Fibroblast of peridontal ligament (primary cell): ENCODE measurements around the gene AFAP1L1.
"Not testable (repeated sequence)": the region's sequence is repeated elsewhere in the genome, so short reads cannot be mapped to it uniquely, and the experiment has no call there.

Experiments
- DNase-seq: peaks from one replicate; pipeline ENCODE4 v3.0.0-alpha.2; 2010; ENCODE audit errors: extremely low read depth

AFAP1L1 gene

GRCh38 chr5:149261246-149261645 lies 10.4 kb upstream of the AFAP1L1 start:
- DNase-seq: no peak

DNA sequence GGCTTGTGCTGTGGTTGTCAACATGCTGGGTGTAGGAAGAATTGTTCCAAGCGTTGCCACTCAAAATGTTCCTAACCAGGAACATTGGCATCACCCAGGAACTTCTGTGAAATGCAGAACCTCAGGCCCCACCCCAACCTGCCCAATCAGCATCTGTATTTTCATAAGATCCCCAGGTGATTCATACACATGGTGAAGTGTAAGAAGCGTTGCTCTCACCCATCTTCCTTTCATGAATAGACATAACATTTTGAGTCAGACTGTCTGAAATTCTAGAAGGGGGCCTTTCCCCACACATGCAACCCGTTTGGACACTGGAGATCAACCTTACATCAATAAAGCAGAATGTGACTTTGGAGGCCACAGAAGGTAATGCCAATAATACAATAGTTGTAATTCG lies 9.3 kb upstream of the AFAP1L1 start:
- no peak for DNase-seq

DNA sequence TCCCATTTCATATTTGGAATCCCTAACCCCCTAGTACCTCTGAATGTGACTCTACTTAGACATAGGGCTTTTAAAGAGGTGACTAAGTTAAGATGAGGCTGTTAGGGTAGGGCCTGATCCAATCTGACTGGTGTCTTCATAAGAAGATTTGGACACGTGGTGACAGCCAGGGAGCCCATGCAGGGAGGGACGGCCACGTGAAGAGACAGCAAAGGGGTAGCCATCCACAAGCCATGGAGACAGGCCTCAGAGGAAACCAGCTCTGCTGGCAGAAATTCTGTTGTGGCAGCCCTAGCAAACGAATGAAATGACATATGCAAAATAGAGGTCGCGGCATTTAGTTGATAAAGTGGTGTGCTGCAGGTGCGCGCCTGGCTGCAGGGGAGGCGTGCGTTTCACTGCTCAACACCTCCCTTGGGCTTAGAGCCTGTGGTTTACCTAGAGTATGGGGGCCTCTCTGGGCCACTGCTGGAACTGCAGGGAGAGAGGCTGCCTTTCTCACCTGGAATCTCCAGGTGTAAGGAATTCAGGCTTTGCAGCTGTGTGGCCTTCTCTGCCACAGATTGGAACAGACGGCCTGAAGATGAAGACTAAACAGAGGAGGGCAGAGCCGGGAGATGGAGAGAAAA lies 7.1 kb upstream of the AFAP1L1 start:
- no peak for DNase-seq

GRCh38 chr5:149265068-149265465 lies 6.6 kb upstream of the AFAP1L1 start:
- no peak for DNase-seq

GRCh38 chr5:149265597-149265996 lies 6.1 kb upstream of the AFAP1L1 start:
- DNase-seq: peak; percentile 62

GRCh38 chr5:149267241-149267973 lies 4.3 kb upstream of the AFAP1L1 start:
- DNase-seq: no peak

GRCh38 chr5:149268928-149269557 lies 2.6 kb upstream of the AFAP1L1 start:
- peak; percentile 74 for DNase-seq

DNA sequence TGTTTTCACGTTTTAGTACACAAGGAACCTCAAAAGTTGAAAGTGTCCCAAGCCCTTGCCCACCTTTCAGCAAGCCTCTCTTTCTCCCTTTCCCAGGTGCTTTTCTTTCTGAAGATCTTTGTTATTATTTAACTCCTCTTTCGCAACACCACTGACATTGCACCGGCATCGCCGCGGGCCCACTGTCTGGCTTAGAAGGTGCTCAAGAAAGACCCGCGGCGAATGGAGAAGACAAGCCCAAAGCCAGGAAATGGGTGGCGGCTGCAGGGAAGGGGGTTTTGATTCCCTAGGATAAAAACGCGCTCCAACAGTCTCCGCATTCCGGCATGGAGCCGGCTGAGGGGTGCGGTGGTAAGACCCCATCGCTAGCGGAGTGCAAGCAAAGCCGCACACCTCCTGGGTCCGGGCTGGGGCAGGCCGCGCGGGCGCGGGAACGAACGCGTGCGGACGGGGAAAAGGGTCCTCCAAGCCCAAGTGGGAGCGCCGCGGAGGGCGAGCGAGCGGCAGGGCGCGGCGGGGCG lies 404 bp upstream of the AFAP1L1 start:
- no peak for DNase-seq

DNA sequence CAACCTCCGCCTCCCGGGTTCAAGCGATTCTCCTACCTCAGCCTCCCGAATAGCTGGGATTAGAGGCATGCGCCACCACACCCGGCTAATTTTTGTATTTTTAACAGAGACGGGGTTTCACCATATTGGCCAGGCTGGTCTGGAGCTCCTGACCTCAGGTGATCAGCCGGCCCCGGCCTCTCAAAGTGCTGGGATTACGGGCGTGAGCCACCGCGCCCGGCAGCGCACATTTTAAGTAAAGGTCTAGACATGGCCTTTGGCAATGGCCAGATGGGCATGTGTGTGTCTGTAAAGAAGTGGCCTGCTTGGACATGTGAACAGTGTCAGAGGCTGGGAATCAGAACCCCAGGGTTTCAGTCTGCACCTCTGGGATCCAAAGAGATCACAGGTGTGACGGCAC lies 1.1 kb downstream of the AFAP1L1 start:
- not testable (repeated sequence) for DNase-seq

DNA sequence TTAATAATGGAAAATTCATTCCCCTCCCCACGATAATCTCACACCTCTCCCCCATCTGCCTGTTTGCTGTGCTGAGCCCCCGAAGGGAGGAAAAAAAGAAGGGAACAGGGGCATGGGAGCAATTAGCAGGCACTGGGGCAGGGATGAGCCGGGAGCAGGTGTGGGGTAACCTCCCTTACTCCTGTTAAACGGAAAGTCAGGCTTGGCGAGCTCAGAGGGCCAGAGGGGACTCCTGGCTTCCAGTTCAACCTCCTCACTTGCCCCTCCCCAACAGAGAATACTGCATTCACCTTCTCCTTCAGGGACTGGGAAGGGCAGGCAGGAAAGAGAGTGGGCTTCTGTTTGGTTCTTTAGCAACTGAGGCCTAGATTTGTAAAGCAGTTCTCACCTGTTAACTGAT lies 1.6 kb downstream of the AFAP1L1 start:
- DNase-seq: no peak

GRCh38 chr5:149273950-149274349 lies 2.3 kb downstream of the AFAP1L1 start:
- DNase-seq: no peak

- peak; percentile 18 for DNase-seq
These were observed 3.3 kb downstream of the AFAP1L1 start for GRCh38 chr5:149274939-149275338.

- DNase-seq: peak; percentile 56
These were observed 6.1 kb downstream of the AFAP1L1 start for GRCh38 chr5:149277801-149278200.

DNA sequence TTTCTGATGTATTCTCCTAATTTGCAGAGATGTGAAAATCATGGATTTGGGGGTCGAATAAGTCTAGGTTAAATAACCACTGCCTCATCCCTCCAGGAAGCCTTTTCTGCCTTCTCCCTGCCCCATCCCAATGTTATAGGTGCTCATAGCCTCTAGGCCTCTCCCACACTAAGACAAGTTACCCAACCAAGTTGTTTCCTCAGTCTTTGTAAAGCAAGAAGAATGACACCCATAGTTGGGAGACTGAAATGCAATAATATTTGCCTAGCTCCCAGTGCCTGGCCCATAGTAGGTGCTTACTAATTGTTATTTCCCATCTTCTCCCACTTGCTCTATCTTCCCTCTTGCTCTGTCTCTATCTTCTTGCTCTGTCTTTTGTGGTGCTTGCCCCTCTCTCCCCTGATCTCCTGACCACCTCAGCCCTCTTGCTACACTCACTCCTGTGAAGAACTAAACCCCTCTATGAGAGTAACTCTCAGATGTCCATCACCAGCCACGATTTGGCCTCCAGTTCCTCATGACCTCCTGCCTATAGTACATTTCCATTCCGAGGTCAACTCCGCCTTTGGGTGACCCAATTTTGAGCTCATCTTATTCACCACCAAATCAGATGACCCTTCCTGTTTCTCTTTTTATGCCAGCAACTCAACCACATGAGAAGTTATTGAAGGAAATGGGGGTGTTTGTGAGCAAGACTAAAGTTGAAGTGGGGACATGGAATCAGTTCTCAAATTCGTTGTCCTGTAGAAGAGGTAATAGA lies 7.0 kb downstream of the AFAP1L1 start:
- no peak for DNase-seq

- DNase-seq: no peak
These were observed 8.0 kb downstream of the AFAP1L1 start for GRCh38 chr5:149279661-149280060.

GRCh38 chr5:149280124-149280523 lies 8.5 kb downstream of the AFAP1L1 start:
- no peak for DNase-seq

GRCh38 chr5:149280802-149281201 lies 9.1 kb downstream of the AFAP1L1 start:
- DNase-seq: no peak

DNA sequence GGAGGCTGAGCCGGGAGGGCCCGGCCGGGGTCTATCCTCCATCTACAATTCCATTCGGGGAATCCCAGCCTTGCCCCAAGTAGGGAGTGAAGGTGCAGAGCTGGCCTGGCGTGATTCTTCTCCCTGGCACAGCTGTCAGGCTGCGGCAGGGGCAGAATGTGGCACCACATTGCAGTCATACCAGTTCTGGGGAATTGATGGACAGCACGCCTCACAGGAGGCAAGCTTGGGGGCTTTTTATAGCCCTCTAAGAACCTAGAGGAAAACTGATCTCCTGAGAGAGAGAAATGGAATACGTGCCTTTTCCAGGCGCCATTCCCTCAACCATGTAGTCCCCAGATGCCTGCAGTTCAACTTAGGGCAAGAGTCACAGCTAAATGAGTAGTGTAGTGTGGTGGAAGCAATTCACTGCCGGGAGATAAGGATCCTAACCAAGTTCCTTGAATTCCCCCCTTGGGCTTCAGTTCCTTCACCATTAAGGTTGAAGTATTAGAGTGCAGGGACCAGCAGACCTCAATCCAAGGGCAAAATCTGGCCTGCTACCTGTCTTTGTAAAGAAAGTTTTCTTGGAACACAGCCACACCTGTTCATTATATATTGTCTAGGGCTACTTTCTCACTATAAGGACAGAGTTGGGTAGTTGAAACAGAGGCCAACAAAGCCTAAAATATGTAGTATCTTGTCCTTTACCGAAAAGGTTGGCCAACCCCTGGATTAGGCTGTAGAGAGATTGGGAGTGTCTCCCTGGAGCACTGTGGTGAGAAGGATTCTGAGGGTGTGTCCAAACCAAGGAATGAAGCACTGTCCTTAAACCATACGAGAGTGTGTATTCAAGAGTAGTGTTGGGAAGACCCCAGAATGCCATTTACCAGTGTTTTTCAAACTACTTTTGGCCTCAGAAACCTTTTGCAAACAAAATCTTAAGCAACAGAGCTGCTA lies 10.6 kb downstream of the AFAP1L1 start:
- no peak for DNase-seq

DNA sequence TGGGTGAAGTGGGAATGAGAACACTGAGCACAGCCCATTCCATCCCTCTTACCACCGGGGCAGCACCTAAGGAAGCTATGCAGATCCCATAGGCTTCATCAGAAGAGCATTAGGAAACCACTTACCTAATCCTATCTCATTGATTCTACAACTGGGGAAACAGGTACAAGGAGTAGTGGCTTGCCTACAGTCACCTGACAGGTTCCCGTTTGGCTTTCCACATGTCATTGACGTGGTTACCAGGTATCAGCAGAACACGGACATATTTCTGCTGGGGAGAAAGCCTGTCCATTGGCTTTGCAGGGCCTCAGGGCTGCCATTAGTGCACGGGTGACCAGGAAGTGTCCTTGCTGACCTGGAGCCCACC lies 11.3 kb downstream of the AFAP1L1 start:
- DNase-seq: no peak

DNA sequence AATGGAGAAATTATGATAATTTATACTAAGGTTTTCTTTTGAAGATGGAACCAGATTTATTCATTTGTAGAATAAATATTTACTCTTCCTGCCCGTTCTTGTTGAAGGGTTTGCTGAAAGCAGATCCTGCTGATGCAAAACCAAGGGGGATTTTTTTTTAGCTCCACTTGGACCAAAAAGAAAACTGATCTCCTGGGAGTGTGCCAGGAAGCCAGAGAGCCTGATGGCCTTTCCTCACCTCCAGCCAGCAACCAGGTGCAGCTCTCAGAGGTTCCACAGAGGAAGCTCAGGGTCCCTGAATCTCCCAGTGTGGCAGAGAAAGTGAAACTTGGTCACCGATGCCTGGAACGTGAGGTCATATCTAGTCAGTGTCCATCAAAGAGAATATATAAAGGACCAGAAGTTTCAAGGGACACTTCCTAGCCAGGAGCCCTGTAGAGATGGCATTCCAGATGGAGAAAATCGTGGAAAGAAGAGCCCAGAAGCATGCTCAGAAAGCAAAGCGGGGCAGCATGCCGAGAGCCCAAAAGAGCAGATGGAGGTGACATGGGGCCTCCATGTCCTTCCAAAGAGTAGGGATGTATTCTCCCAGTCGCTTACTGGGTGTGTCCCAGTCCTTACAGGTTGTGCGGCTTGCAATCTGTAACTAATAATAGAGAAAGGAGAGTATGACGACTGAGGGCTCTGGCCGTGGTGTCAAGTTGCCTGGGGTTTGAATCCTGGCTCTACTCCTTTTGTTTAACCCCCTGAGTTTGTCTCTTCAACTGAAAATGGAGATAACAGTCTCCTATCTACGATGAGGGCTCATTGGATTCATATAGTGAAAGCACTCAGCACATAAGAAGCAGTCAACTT lies 12.2 kb downstream of the AFAP1L1 start:
- peak; percentile 51 for DNase-seq
